Pulmonary artery endothelial cell (primary cell): Measurements from ENCODE around the gene CCR9. TPM values are rescaled to one million over a fixed set of nuclear protein-coding genes. Genes with fewer than 3 reads are reported as not detected.

Experiments used
- DNase-seq: peaks from one replicate; pipeline ENCODE4 v3.0.0-alpha.2; 2011; ENCODE audit warnings: low read depth, low spot score
- total RNA-seq: library from RNA; depleted of rRNA; stranded (reverse); fragments of >200 nt; gene quantifications from 2 replicates; pipeline ENCODE4 v1.2.3, GENCODE V29; 2014

The CCR9 gene
- total RNA-seq, 1 donor from 2014 or later = not detected

- no peak for DNase-seq
Measured at GRCh38 chr3:45907769-45908705, 21.7 kb downstream of the CCR9 start.

DNA sequence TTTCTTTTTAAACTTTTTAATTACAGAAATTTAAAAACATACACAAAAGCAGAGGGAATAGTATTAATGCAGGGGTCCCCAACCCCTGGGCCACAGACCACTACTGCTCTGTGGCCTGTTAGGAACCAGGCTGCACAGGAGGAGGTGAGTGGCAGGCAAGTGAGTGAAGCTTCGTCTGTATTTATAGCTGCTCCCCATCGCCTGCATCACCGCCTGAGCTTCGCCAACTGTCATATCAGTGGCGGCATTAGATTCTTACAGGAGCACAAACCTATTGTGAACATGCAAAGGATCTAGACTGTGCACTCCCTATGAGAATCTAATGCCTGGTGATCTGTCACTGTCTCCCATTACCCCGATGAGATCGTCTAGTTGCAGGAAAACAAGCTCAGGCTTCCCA lies 22.4 kb downstream of the CCR9 start:
- DNase-seq = no peak

DNA sequence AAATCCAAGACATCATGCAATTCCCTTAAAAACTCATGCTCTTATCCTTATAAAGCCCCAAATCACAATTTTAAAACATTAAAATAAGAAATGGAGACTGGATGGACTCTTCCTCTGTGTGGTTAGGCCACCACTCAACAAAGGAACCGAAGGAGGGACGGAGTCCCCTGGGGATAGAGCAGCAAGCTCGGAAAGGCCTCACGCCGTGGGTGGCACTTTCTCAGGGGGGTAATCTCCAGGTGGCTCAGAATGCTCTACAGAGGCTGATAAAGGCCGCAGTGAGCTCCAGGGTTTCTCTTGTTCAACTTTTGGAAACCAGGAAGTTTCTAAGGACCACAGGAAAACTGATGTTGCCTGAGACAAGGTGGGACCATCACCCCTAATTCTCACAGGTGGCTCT lies 23.2 kb downstream of the CCR9 start:
- DNase-seq = no peak

GRCh38 chr3:45910892-45911291 lies 24.5 kb downstream of the CCR9 start:
- DNase-seq = no peak

- no peak for DNase-seq
Measured at GRCh38 chr3:45911511-45912226, 25.3 kb downstream of the CCR9 start.

DNA sequence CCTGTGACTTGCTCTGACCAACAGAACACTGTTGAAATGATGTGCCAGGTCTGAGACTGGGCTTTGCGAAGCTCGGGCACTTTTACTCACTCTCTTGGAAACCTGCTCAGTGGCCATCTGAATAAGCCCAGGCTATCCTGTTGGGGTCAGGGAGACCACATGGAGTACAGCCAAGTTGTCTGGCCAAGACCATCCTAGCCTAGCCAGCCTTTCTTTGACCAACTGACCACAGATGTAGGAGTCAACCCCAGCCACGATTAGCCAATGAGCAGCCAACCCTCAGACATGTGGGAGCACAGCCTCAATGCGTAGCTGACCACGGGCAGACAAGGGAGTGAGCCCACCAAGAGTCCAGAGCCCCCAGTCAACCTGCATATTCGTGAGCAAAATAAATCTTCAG lies 26.1 kb downstream of the CCR9 start:
- no peak for DNase-seq

DNA sequence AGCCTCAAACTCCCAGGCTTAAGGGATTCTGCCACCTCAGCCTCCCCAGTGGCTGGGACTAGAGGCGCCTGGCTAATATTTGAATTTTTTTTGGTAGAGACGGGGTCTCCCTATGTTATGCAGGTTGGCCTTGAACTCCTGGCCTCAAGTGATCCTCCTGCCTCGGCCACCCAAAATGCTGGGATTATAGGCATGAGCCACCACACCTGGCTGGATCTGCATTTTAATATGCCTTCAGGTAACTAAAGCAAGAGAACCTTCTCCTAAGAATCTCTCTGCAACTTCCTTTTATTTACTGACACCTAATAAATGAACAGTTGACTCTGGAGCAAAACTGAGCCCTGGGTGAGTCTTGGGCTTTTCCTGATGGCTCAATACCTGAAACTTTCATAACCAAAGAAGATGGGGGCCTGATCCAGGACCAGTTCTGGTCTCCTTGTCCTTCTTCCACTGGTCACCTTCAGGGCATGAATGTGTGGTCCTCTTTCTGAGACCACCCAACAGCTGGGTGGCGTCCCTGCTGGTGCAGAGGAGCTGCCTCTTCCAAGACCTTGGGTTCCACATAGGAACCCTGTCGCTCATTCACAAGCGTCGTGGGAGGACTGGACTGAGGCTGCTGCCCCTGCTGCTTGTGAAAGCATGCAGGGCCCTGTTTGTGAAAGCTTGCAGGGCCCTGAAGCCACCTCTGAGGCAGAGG lies 28.2 kb downstream of the CCR9 start:
- no peak for DNase-seq

- no peak for DNase-seq
Measured at GRCh38 chr3:45915059-45915439, 28.7 kb downstream of the CCR9 start.

GRCh38 chr3:45915518-45916231 lies 29.3 kb downstream of the CCR9 start:
- DNase-seq = no peak

- no peak for DNase-seq
Measured at GRCh38 chr3:45917146-45917898, 31.0 kb downstream of the CCR9 start.

GRCh38 chr3:45921158-45922038 lies 35.1 kb downstream of the CCR9 start:
- DNase-seq = no peak

GRCh38 chr3:45922039-45922326 lies 35.6 kb downstream of the CCR9 start:
- DNase-seq = no peak

DNA sequence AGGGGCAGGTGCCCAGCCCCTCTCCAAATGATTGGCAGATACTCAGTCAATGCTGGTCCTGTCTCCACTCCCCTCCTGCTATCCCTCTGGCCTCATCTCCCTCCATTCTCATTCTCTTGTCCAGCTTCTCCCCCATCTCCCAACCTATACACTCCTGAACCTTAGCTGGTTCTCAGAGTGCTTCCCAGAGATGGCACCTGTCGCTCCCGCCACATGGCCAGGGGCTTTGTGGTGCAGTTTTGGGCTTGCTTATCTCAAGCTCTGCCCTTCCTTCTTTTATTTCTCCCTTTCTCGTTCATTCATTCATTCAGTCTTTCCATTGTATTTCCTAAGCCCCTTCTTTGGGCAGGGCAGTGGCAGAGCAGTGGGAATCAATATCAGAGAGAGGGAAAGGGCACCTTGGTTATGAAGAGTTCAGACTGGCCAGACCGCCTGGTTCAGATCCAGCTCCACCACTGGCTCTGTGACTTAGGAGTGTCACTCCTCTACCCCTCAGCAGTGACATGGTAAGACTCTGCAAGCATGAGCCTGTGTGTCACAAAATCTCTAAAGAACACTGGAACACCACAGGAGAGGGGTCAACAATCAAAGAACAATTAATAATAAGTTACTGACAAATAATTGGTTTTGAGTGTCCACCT lies 36.7 kb downstream of the CCR9 start:
- DNase-seq = no peak

- no peak for DNase-seq
Measured at GRCh38 chr3:45923755-45924154, 37.4 kb downstream of the CCR9 start.

DNA sequence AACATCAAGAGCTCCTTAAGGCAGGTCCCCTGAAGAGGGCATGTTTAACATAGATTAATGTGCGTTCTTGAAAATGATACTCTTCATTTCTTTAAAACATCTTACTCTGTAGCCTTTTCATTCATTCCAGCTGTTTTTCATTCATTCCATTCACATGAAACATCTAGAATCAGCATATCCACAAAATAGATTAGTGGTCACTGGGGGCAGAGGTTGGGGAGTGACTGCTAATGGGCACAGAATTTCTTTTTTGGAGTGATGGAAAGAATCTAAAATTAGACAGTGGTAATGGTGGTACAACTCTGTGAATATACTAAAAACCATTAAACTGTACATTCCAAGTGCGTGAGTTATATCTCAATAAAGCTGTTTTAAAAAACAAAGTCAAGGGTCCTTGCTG lies 41.5 kb downstream of the CCR9 start:
- no peak for DNase-seq

- no peak for DNase-seq
Measured at GRCh38 chr3:45929042-45929679, 42.8 kb downstream of the CCR9 start.

DNA sequence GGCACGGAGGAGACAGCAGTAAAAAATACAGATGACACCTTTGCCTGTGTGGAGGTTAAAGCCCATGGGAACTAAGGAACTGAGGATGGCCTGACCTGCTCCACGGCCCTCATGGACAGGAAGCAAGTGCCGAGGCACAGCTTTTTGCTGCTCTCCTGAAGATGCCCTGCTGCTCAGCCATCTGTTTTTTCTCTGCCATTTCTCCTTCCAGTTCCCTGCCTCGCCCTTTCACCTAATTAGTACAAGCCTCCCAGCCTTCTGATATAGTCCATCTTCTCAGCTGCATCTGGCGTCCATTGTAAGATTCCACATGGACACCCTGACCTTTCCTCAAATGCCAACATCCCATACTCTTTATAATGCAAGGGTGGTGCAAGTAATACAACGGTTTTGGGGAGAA lies 45.2 kb downstream of the CCR9 start:
- no peak for DNase-seq

GRCh38 chr3:45932112-45932511 lies 45.8 kb downstream of the CCR9 start:
- no peak for DNase-seq

- DNase-seq = no peak
Measured at GRCh38 chr3:45933591-45933990, 47.2 kb downstream of the CCR9 start.
